CD14-positive monocyte (primary cell): Measurements from ENCODE around the gene RAB35. TPM values are rescaled to one million over a fixed set of nuclear protein-coding genes. Genes with fewer than 3 reads are reported as not detected.

Experiments used
- DNase-seq, 3 donors: peaks; one replicate each; pipeline ENCODE4 v3.0.0-alpha.2; 2011 to 2022
- H2AFZ ChIP-seq: 2 replicates; pipeline ENCODE4 v1.6.0; 2012; ENCODE audit warnings: mild to moderate bottlenecking, low read depth, low read length, inconsistent platforms; ENCODE audit not compliant: insufficient read depth, poor library complexity, severe bottlenecking
- H3K27ac ChIP-seq, 2 donors: 1 replicate in 1 of 2; 2 replicates in 1 of 2; pipeline ENCODE4 v1.5.1; 2012 to 2013; ENCODE audit warnings: low read length in 2 of 2, control low read depth in 1 of 2, inconsistent platforms in 1 of 2, low read depth in 1 of 2, mild to moderate bottlenecking in 1 of 2
- H3K27me3 ChIP-seq, 2 donors: one replicate each; pipeline versions ENCODE4 v1.6.0 to v1.6.1; 2011 to 2013; ENCODE audit warnings: low read length in 2 of 2; ENCODE audit not compliant: control insufficient read depth in 2 of 2, insufficient read depth in 2 of 2
- H3K36me3 ChIP-seq, 2 donors: replicated peaks in 1 of 2; 1 replicate in 1 of 2; 2 replicates in 1 of 2; pipeline versions ENCODE4 v1.5.1 to v1.6.1; 2012 to 2013; ENCODE audit warnings: low read length in 2 of 2, control low read depth in 1 of 2, inconsistent platforms in 1 of 2, mild to moderate bottlenecking in 1 of 2; ENCODE audit not compliant: insufficient read depth in 2 of 2, control insufficient read depth in 1 of 2
- H3K4me1 ChIP-seq, 2 donors: 1 replicate in 1 of 2; 2 replicates in 1 of 2; pipeline versions ENCODE4 v1.5.1 to v1.6.1; 2012 to 2013; ENCODE audit warnings: low read length in 2 of 2, control low read depth in 1 of 2, inconsistent platforms in 1 of 2, mild to moderate bottlenecking in 1 of 2, moderate library complexity in 1 of 2; ENCODE audit not compliant: insufficient read depth in 2 of 2, control insufficient read depth in 1 of 2
- H3K4me2 ChIP-seq: replicated peaks from 2 replicates; pipeline ENCODE3; 2012; ENCODE audit warnings: low read length, moderate library complexity, mild to moderate bottlenecking; ENCODE audit not compliant: poor library complexity, severe bottlenecking; ENCODE audit errors: extremely low read depth
- H3K4me3 ChIP-seq, 3 experiments: fragments of 200-600 bp in 1 of 3; sonication (generic) in 1 of 3; replicated peaks in 1 of 3; 1 replicate in 2 of 3; 2 replicates in 1 of 3; pipeline ENCODE4 v1.5.1; 2011 to 2013; ENCODE audit warnings: low read length in 3 of 3, mild to moderate bottlenecking in 3 of 3, control low read depth in 2 of 3, low read depth in 2 of 3, inconsistent platforms in 1 of 3, moderate library complexity in 1 of 3
- H3K79me2 ChIP-seq: 2 replicates; pipeline ENCODE4 v1.6.0; 2012; ENCODE audit warnings: mild to moderate bottlenecking, control low read depth, inconsistent platforms, low read length, moderate library complexity; ENCODE audit not compliant: insufficient read depth
- H3K9ac ChIP-seq: 2 replicates; pipeline ENCODE4 v1.6.0; 2017; ENCODE audit warnings: low read length, mild to moderate bottlenecking; ENCODE audit not compliant: insufficient read depth, poor library complexity, severe bottlenecking
- H3K9me3 ChIP-seq, 2 donors: replicated peaks in 1 of 2; 1 replicate in 1 of 2; 2 replicates in 1 of 2; pipeline versions ENCODE4 v1.5.1 to v1.6.1; 2012 to 2013; ENCODE audit warnings: low read length in 2 of 2, control low read depth in 1 of 2; ENCODE audit not compliant: control insufficient read depth in 1 of 2, insufficient read depth in 1 of 2
- H4K20me1 ChIP-seq: 2 replicates; pipeline ENCODE4 v1.6.0; 2012; ENCODE audit warnings: mild to moderate bottlenecking, low read length, control low read depth, moderate library complexity; ENCODE audit not compliant: insufficient read depth
- H3K27ac Mint-ChIP-seq, 7 donors: one replicate each; pipeline ENCODE4 v1.8.0; 2020; ENCODE audit warnings: mild to moderate bottlenecking in 7 of 7, mixed read lengths in 7 of 7, moderate library complexity in 6 of 7, inconsistent platforms in 2 of 7
- H3K27me3 Mint-ChIP-seq, 3 donors: one replicate each; pipeline ENCODE4 v1.8.0; 2021 to 2022; ENCODE audit warnings: low read depth in 3 of 3, mild to moderate bottlenecking in 3 of 3, mixed read lengths in 3 of 3, moderate library complexity in 3 of 3, inconsistent platforms in 1 of 3
- H3K36me3 Mint-ChIP-seq, 2 donors: one replicate each; pipeline ENCODE4 v1.8.0; 2020; ENCODE audit warnings: mixed read lengths in 2 of 2, inconsistent platforms in 1 of 2, mild to moderate bottlenecking in 1 of 2
- H3K4me1 Mint-ChIP-seq: one replicate; pipeline ENCODE4 v1.8.0; 2020; ENCODE audit warnings: mild to moderate bottlenecking, mixed read lengths
- H3K4me3 Mint-ChIP-seq, 2 donors: one replicate each; pipeline ENCODE4 v1.8.0; 2020; ENCODE audit warnings: mild to moderate bottlenecking in 2 of 2, mixed read lengths in 2 of 2, moderate library complexity in 1 of 2
- H3K9me3 Mint-ChIP-seq, 7 donors: one replicate each; pipeline ENCODE4 v1.8.0; 2020 to 2022; ENCODE audit warnings: mixed read lengths in 7 of 7, mild to moderate bottlenecking in 6 of 7, moderate library complexity in 6 of 7, inconsistent platforms in 2 of 7
- CTCF ChIP-seq: fragments of 200-600 bp; IDR thresholded peaks from one replicate; pipeline ENCODE4 v1.8.0; 2022; ENCODE audit warnings: antibody characterized with exemption, mild to moderate bottlenecking
- WGBS: methylation state at CpG from one replicate; pipeline ENCODE4 v1.1.5; 2013; ENCODE audit warnings: missing lambda C conversion rate; ENCODE audit not compliant: insufficient coverage; 5-methylcytosine and 5-hydroxymethylcytosine counted together
- intact Hi-C, 2 donors: fragments of 100-400 bp; cut with micrococcal nuclease; formaldehyde crosslinking; loops; one replicate each; pipeline versions ENCODE4 v1.15.0 to v1.15.1; 2023
- polyA plus RNA-seq, 3 donors: library from polyadenylated mRNA; depleted of rRNA in 1 of 3; unstranded in 2 of 3; stranded (reverse) in 1 of 3; fragments of 300-500 nt in 2 of 3; fragments of >200 nt in 1 of 3; fragmentation: Illumina TruSeq in 2 of 3; gene quantifications; 1 replicate in 2 of 3; 2 replicates in 1 of 3; pipeline ENCODE4 v1.2.3, GENCODE V29; 2012 to 2021

RAB35 gene
- polyA plus RNA-seq, 3 donors: 20.4 to 27.3 (median 21.6) TPM

- WGBS: under 1% methylated on average over 54 of the region's 55 CpGs
- Histone ChIP-seq H3K79me2 (no peaks in the 10 kb centered on the region), H3K9ac (no peak overlapping the region), H3K4me2 (peak overlapping the region; percentile 64), H3K4me3 (peak overlapping the region; percentile 32 to 57 (median 33)), H3K4me1 (peaks cover 15% of the 10 kb centered on the region in 2 donors), H4K20me1 (peaks cover 2% of the 10 kb centered on the region), H3K27me3 (no peaks in the 10 kb centered on the region), H2AFZ (no peak overlapping the region), H3K27ac (peak overlapping the region; percentile 16 to 44), H3K36me3 (no peaks in the 10 kb centered on the region), H3K9me3 (no peaks in the 10 kb centered on the region)
- intact Hi-C loops: loop anchor here in 1 of 2 donors (5.0 kb wide), 2 partner anchors 35 to 115 kb away; partner anchors contain the start of gene RPLP0
- Mint-ChIP-seq H3K27ac (peak overlapping the region; percentile 54 to 90 (median 81)), H3K36me3 (peaks cover 0 to 3% of the 10 kb centered on the region in 2 donors), H3K27me3 (peaks cover 7 to 23% (median 15%) of the 10 kb centered on the region in 3 donors), H3K9me3 (no peaks in the 10 kb centered on the region), H3K4me1 (peaks cover 14% of the 10 kb centered on the region), H3K4me3 (peak overlapping the region; percentile 73 to 87)
- TF ChIP-seq CTCF: peak; percentile 95
- peak; percentile 99 to 100 (median 100) for DNase-seq
These were observed 29.5 kb downstream of the RAB35 start for GRCh38 chr12:120086801-120087621.

DNA sequence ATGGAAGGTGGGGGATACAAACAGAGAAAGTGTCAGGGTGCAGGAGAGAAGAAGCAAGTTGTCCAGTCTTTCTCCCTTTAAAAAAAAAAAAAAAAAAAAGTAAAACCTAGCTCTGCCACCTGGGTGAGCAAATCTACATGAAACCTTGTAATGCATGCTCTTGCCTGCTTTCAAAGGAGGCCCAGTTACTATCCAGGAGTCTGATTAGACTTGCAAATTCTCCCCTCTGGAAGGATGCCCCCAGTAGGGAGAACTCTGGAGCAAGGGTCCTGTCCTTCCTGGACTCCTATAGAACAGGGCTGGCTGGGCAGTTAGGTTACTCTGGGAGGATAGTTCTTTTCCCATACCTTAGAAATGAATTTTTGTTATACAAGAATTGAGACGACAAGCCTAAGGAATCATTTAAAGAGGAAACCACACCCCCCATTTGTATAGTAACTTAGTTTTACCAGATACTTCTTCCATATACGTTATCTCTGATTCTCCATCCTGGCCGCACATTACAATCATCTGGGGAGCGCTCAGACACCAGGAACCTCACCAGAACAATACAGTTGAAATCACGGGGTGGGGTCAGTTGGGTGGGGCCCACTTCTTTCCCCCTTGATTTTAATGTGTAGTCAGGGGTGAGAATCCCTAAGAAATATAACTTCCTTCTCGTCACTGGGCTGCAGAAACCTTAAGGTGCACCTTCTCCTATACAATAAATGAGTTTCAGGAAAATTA is 30.5 kb downstream of the RAB35 start:
- intact Hi-C loops: loop anchor here in 1 of 2 donors (5.0 kb wide), 2 partner anchors 36 to 116 kb away; partner anchors contain the start of gene RPLP0
- Histone ChIP-seq H2AFZ (no peak overlapping the region), H3K36me3 (no peaks in the 10 kb centered on the region), H4K20me1 (no peaks in the 10 kb centered on the region), H3K4me1 (peaks cover 15% of the 10 kb centered on the region in 2 donors), H3K4me3 (no peak overlapping the region), H3K27me3 (no peaks in the 10 kb centered on the region), H3K79me2 (no peaks in the 10 kb centered on the region), H3K9ac (no peak overlapping the region), H3K27ac (no peak overlapping the region), H3K9me3 (no peaks in the 10 kb centered on the region), H3K4me2 (peak overlapping the region; percentile 64)
- peaks cover 7 to 23% (median 16%) of the 10 kb centered on the region in 3 donors for H3K27me3 Mint-ChIP-seq
- no peaks in the 10 kb centered on the region for H3K36me3 Mint-ChIP-seq
- DNase-seq: no peak
- H3K4me3 Mint-ChIP-seq: no peak overlapping the region
- H3K9me3 Mint-ChIP-seq: no peaks in the 10 kb centered on the region
- WGBS: no CpG with 5 or more reads among the region's 6 CpGs
- peak overlapping the region in 2 of 7 donors; percentile 10 to 42 for H3K27ac Mint-ChIP-seq
- TF ChIP-seq CTCF: no peak
- peaks cover 14% of the 10 kb centered on the region for H3K4me1 Mint-ChIP-seq
